HG02610 (cell line): ENCODE measurements around the gene RXRB.

Experiments used
- ATAC-seq: cut with Tn5 transposase; IDR thresholded peaks from one replicate; pipeline ENCODE4 v1.9.1; 2021; ENCODE audit warnings: mild to moderate bottlenecking, moderate library complexity; ENCODE audit not compliant: unreplicated experiment

RXRB gene

DNA sequence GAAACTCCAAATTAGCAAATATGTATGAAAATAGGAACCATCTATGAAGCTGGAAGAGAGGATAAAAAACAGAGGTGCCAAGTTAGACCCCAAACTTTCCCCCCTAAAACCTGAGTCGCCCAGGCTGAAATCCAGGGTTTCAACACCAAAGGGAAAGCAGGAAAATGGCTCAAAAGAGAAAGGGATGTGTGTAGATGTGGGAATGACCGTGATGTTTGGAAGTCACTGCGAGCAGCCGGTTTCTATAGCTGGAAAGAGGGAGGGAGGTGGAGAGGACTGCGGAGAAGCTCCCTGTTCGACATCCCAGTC, 12.3 kb upstream of the RXRB start:
- no peak for ATAC-seq

DNA sequence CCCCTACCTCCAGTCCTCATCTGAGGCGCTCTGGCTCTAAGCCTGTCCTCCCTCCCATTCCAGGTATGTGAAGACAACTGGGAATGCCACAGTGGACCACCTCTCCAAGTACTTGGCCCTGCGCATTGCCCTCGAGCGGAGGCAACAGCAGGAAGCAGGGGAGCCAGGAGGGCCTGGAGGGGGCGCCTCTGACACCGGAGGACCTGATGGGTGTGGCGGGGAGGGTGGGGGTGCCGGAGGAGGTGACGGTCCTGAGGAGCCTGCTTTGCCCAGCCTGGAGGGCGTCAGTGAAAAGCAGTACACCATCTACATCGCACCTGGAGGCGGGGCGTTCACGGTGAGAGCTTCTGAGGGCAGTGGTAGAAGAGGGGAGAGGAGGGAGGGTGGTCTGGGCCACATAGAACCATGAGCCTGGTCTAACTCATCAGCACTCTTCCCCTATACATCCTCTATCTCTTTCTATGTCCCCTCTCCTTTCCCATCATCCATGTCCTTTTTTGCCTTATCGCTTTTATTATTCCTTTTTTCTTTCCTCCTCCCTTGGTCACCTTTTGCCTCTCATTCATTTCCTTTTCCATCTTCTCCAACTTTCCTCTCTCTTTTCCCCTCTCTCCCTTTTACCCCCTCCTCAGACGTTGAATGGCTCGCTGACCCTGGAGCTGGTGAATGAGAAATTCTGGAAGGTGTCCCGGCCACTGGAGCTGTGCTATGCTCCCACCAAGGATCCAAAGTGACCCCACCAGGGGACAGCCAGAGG, 11.4 kb upstream of the RXRB start:
- ATAC-seq = no peak

DNA sequence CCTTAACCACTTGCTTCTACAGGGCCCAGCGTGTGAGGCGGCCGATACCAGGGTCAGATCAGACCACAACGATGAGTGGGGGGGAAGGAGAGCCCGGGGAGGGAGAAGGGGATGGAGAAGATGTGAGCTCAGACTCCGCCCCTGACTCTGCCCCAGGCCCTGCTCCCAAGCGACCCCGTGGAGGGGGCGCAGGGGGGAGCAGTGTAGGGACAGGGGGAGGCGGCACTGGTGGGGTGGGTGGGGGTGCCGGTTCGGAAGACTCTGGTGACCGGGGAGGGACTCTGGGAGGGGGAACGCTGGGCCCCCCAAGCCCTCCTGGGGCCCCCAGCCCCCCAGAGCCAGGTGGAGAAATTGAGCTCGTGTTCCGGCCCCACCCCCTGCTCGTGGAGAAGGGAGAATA, 10.7 kb upstream of the RXRB start:
- no peak for ATAC-seq

DNA sequence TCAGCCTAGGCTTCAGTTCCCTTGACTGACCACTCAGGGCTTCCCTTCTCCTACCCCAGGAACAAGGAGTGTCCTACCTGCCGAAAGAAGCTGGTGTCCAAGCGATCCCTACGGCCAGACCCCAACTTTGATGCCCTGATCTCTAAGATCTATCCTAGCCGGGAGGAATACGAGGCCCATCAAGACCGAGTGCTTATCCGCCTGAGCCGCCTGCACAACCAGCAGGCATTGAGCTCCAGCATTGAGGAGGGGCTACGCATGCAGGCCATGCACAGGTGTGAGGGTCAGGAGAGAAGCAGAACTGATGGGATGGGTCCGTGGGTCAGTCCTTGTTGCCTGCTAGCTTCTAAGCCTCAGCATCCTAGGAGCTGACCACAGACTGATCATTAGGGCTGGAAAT, 9.4 kb upstream of the RXRB start:
- no peak for ATAC-seq

DNA sequence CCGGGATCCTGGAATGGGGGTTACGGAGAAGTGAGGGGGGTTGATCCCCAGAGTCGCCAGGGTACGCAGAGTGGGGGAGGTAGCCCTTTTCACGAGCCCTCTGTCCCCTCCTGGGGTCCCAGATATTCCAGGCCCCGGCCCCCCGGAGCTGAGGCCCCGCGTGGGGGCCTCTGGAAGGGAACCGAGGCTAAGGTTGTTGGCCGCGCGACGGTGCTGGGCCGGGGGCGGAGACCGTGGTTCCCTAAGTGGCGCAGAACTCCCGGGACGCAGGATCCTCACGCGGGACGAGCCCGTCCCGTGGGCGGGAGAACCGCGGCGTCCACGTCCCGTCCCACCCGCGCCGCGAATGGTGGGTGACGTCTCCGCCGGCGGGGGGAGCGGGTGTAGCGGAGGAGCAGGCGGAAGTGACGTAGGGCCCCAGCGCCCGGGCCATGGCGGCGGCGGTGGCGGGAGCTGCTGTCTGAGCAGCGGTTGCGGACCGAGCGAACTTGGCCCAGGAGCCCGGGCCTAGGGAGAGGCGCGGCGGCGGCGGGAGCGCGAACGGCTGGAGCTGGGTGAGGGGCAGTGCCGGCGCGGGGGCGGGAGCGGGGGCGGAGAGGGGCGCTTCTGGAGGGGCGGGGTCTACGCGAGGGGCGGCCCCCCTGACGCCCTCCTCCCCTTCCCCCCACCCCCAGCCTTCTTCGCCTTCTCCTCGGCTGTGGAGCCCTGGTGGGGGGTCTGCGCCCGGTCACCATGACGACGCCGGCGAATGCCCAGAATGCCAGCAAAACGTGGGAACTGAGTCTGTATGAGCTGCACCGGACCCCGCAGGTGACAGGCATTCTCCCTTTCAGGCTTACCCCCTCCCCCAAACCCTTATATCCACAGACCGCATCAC, 7.9 kb upstream of the RXRB start, which contains the start of gene RING1:
Gene RING1, plus strand, starts transcription at position 410 of the 877 bp plus-strand sequence. Its CDS starts 323 bp downstream, at position 733.
- ATAC-seq = no peak

DNA sequence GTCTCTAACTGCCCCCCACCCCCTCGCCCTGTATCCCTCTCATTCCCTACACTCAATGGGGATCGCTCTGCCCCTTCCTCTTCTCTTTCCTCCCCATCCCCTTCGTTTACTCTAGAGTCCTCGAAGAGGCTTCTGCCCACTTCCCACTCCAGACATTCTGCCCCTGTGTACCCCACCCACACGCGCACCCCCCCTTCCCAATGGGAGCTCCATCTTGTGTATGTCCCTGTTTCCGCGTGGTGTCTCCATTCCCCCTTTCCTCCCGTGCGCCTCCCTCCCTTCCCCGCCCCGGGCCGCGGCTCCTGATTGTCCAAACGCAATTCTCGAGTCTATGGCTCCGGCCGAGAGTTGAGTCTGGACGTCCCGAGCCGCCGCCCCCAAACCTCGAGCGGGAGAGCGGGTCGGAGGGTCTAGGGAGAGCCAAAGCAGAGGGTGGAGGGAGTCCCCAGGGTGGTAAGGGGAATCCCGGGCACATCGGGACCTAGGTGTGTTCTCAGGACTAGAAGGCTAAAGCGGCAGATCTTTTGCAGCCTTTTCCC, 7.2 kb upstream of the RXRB start:
- no peak for ATAC-seq

DNA sequence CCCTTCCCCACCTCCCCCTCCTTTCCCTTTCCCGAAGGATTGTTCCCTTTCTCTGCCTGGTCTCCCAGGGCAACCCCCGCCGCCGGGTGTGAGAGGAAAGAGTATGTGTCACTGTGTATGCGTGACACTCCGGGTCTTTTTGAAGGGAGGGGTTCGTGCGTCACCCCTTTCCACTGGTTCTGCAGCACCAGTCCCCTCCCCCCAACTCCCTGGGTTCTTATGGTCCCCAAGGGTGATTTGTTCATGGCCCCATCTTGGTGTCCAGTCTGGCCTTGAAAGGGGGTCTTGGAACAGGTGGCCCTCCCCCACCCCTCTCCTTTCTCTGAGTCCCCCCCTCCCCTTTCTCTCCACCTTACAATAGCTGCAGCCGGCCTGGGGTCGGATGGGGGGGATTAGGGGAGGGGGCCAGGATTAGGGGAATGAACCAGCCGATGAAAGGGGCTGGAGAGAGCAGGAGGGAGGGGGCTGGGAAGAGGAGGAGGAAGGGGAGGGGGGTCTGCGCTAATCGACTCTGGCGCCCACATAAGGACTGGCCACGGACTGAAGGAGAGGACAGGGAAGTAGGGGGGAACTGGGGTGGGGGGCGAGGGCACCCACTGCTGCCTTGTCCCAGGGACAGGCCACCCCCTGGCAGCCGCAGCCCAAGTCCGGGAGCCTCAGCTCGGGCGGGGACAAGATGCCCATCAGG, 6.5 kb upstream of the RXRB start:
- no peak for ATAC-seq

DNA sequence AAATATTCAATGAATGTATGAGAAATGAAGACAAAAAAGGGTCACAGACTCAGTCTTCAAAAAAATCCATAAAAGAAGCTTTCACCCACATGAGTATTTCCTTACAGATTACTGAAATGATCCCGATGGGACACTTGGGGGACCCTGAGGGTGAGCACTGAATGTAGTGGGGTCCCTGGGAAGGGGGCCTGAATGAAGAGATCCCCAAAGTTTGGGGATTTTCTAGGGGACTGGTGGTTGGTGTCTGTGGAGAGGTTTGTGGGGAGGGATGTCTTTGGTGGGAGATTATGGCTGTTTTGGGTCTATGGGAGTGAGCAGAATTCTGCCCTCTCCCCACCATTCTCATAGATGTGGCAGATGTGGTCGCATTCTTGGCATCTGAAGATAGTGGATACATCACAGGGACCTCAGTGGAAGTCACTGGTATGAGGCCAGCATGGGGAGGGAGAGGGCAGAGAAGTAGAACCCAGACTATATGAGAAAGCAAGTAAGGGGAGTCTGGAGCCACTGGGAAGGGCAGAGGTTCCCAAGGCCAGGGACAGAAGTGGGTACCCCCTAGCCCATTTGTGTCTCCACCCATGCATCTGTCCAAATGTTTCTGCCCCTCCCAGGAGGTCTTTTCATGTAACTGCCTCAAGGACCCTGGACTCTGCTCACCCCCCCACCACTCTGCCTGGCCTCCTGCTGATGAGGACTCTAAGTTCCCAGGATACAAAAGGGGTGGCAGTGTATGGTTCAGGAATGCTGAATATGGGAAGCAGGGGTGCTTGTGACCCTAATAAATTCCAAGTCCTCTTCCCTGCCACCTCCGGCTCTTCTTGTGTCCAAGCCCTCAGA, 5.8 kb upstream of the RXRB start:
- ATAC-seq = no peak

DNA sequence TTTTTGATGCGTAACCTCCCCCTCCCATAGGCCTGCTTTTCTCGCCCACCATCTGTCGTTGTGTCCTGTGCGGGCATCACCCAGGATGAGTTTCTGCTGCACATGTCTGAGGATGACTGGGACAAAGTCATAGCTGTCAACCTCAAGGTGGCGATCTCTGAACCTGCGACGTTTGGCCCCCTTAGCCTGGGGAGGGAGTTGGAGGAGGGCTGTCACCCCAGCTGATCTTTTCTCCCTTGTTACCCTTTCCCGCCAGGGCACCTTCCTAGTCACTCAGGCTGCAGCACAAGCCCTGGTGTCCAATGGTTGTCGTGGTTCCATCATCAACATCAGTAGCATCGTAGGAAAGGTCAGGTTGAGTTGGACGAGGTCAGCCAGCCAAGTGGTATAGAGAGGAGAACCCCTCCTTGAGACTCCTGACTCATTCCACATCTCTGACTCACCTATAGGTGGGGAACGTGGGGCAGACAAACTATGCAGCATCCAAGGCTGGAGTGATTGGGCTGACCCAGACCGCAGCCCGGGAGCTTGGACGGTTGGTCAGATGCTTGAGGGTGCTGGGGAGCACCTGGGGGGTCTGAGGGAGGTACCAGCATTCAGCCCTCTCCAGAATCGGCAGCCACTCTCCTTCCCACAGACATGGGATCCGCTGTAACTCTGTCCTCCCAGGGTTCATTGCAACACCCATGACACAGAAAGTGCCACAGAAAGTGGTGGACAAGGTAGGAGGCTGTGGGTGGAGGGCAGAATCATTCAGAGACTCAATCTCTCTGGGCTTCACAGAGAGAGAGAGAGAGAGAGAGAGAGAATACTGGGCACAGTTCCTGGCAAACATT, 4.9 kb upstream of the RXRB start:
- no peak for ATAC-seq

DNA sequence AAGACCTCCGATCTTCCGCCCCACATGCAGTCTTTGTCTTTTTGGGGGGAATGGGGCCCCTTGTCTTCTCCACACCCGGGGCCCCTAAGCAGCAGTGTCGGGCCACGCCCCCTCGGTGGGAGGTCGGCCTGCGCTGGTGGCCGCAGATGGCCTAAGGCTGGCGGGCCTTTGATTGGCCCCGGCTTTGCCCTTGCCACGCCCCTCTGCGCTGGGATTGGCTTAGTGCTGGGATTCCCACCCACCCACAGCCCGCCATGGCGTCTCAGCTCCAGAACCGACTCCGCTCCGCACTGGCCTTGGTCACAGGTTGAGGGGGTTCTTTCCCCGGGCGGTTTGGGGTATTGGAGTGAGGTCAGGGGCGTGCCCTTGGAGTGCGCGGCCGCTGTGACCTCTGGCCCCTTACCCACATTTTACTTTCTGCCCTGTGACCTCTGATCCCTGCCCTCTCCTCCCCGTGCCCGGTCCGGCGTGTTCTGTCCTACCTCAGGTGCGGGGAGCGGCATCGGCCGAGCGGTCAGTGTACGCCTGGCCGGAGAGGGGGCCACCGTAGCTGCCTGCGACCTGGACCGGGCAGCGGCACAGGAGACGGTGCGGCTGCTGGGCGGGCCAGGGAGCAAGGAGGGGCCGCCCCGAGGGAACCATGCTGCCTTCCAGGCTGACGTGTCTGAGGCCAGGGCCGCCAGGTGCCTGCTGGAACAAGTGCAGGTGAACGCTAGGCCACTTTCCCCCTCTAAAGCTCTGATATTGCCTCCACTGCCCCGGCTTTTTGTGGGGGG, 4.1 kb upstream of the RXRB start, which contains the start of gene HSD17B8:
Gene HSD17B8, plus strand, starts transcription at position 241 of the 776 bp plus-strand sequence. Its CDS starts 14 bp downstream, at position 255.
- ATAC-seq = peak; percentile 54

DNA sequence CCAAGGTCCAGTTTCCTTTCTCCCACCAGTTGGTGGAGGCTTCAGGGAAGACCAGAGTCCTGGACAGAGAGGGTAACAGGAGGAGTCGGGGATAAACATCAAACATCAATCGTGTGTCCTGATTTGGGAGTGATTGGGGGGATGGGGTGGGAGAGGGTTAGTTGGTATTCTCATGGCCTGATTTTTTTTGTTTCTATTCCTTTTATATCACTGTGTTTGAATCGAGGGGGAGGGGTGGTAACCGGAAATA, 3.6 kb upstream of the RXRB start:
- ATAC-seq = no peak

DNA sequence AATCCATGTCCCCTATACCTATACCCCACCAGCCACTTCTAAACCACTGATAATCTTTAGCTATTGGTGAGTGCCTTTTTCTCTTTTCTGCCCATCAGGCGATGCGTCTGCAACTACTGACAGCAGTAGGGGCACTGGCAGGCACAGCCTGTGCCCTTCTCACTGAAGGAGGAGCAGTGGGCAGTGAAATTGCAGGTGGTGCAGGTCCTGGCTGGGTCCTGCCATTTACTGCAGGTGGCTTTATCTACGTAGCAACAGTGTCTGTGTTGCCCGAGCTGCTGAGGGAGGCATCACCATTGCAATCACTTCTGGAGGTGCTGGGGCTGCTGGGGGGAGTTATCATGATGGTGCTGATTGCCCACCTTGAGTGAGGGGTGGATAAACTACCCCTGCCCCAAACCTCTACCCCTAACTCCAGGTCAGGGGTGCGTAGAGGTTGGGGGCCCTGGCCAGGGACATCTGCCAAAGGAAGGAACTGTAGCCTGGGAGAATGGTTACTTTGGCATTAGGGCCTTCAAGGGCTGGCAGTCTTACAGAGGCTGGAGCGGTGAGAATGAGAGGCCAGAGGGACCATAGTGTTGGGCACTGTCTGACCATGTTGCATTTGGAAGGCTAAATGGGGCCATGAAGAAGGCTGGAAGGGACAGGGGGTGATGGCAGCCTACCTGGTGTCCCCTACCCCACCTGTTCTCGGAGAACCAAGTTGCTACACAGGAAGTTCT, 3.1 kb upstream of the RXRB start:
- no peak for ATAC-seq

DNA sequence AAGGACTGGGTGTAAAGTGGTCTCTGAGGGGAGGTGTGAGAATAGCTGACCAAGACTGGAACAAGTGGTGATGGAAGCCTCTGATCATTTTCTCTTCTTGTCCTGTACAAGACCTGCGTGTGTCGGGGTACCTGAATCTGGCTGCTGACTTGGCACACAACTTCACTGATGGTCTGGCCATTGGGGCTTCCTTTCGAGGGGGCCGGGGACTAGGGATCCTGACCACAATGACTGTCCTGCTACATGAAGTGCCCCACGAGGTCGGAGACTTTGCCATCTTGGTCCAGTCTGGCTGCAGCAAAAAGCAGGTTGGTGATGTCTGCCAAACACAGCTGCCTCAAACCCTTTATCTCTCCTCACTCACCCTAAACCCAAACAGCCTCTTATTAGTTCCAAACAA, 2.3 kb upstream of the RXRB start:
- ATAC-seq = no peak

DNA sequence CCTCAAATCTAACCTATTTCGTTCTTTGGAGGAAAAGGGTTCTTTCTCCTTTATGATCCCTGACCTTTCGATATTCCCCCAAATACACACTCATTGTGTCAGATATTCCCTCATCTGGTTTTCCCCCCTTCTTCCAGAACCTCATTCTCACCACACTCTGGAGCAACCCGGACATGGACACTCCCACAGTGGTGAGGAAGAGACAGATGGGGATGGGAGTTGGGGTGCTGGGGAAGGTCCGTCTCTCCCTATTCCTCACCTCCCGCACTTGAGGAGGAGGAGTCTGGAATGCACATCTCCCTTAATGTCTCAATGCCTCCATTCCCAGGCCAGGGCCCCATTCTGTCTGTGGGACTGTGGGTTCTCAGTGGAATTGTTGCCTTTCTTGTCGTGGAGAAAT, 1.5 kb upstream of the RXRB start:
- ATAC-seq = no peak

DNA sequence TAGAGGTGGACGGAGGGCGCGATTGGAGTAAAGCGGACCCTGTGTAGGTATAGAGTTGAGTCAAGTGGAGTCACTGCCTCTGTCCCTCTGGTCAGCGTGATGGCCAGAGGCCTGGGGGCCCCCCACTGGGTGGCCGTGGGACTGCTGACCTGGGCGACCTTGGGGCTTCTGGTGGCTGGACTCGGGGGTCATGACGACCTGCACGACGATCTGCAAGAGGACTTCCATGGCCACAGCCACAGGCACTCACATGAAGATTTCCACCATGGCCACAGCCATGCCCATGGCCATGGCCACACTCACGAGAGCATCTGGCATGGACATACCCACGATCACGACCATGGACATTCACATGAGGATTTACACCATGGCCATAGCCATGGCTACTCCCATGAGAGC, 681 bp upstream of the RXRB start:
- ATAC-seq = no peak

DNA sequence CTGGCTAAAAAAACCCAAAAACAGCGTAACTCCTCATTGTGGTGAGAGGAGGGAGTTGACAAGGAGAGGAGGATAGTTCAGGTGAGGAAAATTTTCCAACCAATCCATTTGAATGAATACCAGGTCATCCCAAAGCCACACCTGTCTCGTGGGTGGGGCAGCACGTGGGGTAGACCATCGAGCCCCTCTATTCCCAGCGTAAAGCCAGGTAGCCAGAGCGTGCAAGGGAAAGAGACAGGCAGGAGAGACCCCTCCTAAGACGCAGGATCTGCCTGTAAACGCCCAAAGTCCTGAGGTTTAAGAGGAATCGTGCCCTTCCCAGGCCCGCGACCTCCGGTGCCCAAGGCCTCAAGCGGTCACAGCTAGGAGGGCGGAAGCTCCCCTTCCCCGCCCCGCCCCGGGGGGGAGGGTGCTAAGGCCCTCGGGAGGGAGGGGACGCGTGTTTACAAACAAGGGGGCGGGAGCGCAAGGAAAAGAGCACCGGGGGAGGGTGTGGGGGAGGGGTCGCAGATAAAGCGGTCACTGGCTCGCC, 712 bp downstream of the RXRB start:
- ATAC-seq = peak; percentile 16

DNA sequence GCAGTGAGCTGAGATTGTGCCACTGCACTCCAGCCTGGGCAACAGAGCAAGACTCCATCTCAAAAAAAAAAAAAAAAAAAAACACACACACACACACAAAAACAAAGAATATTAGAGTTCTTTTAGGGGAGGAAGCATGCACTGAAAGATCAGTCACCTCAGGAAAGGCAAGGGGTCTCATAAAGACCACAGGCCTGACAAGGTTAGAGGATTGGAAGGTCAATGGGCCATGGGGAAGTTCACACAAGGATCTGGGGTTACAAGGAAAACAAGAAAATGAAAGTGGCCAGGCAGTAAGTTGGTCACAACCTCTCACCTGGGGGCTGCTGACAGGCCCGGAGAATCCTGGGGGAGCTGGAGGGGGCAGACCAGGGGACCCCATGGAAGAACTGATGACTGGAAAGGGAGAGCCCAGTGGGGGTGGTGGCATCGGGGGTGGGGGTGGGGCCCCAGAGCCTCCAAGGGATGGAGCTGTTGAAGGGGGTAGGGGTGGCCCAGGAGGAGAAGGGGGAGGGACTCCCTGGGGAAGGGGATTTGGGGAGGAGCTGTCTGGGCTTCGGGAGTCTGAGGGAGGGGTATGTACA, 1.5 kb downstream of the RXRB start:
- no peak for ATAC-seq
